IPS DF 19.7 (cell line): ENCODE data around the gene ANKRD10.

Experiments
- DNase-seq: peaks from one replicate; pipeline ENCODE4 v3.0.0-alpha.2; 2013; ENCODE audit warnings: low read depth, low spot score

Gene ANKRD10

GRCh38 chr13:110944968-110945927 is 30.4 kb upstream of the ANKRD10 start:
- no peak for DNase-seq

- peak; percentile 23 for DNase-seq
Observed at GRCh38 chr13:110944121-110944967, 29.5 kb upstream of the ANKRD10 start.

GRCh38 chr13:110942248-110942981 is 27.5 kb upstream of the ANKRD10 start:
- DNase-seq, result no peak

- no peak for DNase-seq
Observed at GRCh38 chr13:110938662-110939421, 24.0 kb upstream of the ANKRD10 start.

GRCh38 chr13:110937511-110938285 is 22.8 kb upstream of the ANKRD10 start:
- no peak for DNase-seq

- no peak for DNase-seq
Observed at GRCh38 chr13:110936519-110936918, 21.6 kb upstream of the ANKRD10 start.

GRCh38 chr13:110932588-110932987 is 17.7 kb upstream of the ANKRD10 start:
- no peak for DNase-seq

- no peak for DNase-seq
Observed at GRCh38 chr13:110929104-110929777, 14.4 kb upstream of the ANKRD10 start.

GRCh38 chr13:110925023-110925612 is 10.2 kb upstream of the ANKRD10 start:
- no peak for DNase-seq

GRCh38 chr13:110924639-110924934 is 9.7 kb upstream of the ANKRD10 start:
- DNase-seq, result no peak

- no peak for DNase-seq
Observed at GRCh38 chr13:110923777-110924638, 9.1 kb upstream of the ANKRD10 start.

GRCh38 chr13:110923086-110923485 is 8.2 kb upstream of the ANKRD10 start:
- DNase-seq, result no peak

GRCh38 chr13:110922506-110922905 is 7.6 kb upstream of the ANKRD10 start:
- DNase-seq, result no peak

- DNase-seq, result no peak
Observed at GRCh38 chr13:110921695-110922094, 6.8 kb upstream of the ANKRD10 start.

- no peak for DNase-seq
Observed at GRCh38 chr13:110921209-110921608, 6.3 kb upstream of the ANKRD10 start.

GRCh38 chr13:110920038-110920437 is 5.2 kb upstream of the ANKRD10 start:
- no peak for DNase-seq

GRCh38 chr13:110916301-110917142 is 1.7 kb upstream of the ANKRD10 start:
- DNase-seq, result no peak

GRCh38 chr13:110915874-110916206 is 971 bp upstream of the ANKRD10 start:
- DNase-seq, result no peak
